HepG2 (cell line): Measurements from ENCODE around the gene ITGB2. TPM values are rescaled to one million over a fixed set of nuclear protein-coding genes. Genes with fewer than 3 reads are reported as not detected.
"Not testable (repeated sequence)": the region's sequence is repeated elsewhere in the genome, so short reads cannot be mapped to it uniquely, and the experiment has no call there.

Experiments
- ATF7-NPFF ChIP-seq: sonication (generic); formaldehyde crosslinking; IDR thresholded peaks from 2 replicates; pipeline ENCODE4 v1.8.1; 2023; ENCODE audit warnings: mild to moderate bottlenecking, low read depth, missing genetic modification reagents, moderate library complexity
- ELF1 ChIP-seq: sonication (generic); formaldehyde crosslinking; IDR thresholded peaks from 2 replicates; pipeline ENCODE4 v1.4.0; 2020; ENCODE audit warnings: missing genetic modification reagents
- FOSL2 ChIP-seq: sonication (generic); formaldehyde crosslinking; IDR thresholded peaks from 2 replicates; pipeline ENCODE4 v1.4.0; 2020; ENCODE audit warnings: missing genetic modification reagents
- FOXP4 ChIP-seq: sonication (generic); formaldehyde crosslinking; IDR thresholded peaks from 2 replicates; pipeline ENCODE4 v1.4.0; 2020; ENCODE audit warnings: missing genetic modification reagents
- GATAD2A ChIP-seq: IDR thresholded peaks from 2 replicates; pipeline ENCODE4 v1.6.1; 2016
- HCFC1 ChIP-seq: fragments of 150-350 bp; IDR thresholded peaks from 2 replicates; pipeline ENCODE4 v1.6.1; 2014; ENCODE audit warnings: low read depth, low read length
- NCOR1 ChIP-seq: fragments of 200-600 bp; sonication (generic); IDR thresholded peaks from 2 replicates; pipeline ENCODE4 v1.7.0; 2017; ENCODE audit warnings: antibody characterized with exemption, low read length, borderline replicate concordance
- PAXIP1 ChIP-seq: sonication (generic); formaldehyde crosslinking; conservative IDR thresholded peaks from 2 replicates; pipeline ENCODE4 v1.4.0; 2020; ENCODE audit warnings: mild to moderate bottlenecking, missing genetic modification reagents, moderate library complexity
- SOX13 ChIP-seq, 3 experiments: fragments of 450-650 bp in 1 of 3; sonication (generic) in 1 of 3; formaldehyde crosslinking in 1 of 3; IDR thresholded peaks in 2 of 3; conservative IDR thresholded peaks in 1 of 3; 2 replicates each; pipeline versions ENCODE4 v1.5.0 to v1.6.1; 2016 to 2020; ENCODE audit warnings: antibody characterized with exemption in 1 of 3, mild to moderate bottlenecking in 1 of 3, missing compliant biosample characterization in 1 of 3, missing genetic modification reagents in 1 of 3, moderate library complexity in 1 of 3
- TBL1XR1 ChIP-seq: fragments of 150-350 bp; IDR thresholded peaks from 2 replicates; pipeline ENCODE4 v1.6.1; 2014; ENCODE audit warnings: borderline replicate concordance, low read length; ENCODE audit not compliant: partially characterized antibody
- TFAP4 ChIP-seq: sonication (generic); IDR thresholded peaks from 2 replicates; pipeline ENCODE4 v1.6.1; 2016; ENCODE audit warnings: low read depth, borderline replicate concordance
- THAP11 ChIP-seq: IDR thresholded peaks from 2 replicates; pipeline ENCODE4 v1.6.1; 2016; ENCODE audit warnings: missing biosample characterization, missing genetic modification reagents
- TRIM24 ChIP-seq: sonication (generic); formaldehyde crosslinking; IDR thresholded peaks from 2 replicates; pipeline ENCODE4 v1.8.0; 2022; ENCODE audit warnings: mild to moderate bottlenecking, missing genetic modification reagents
- ZMAT3 ChIP-seq: sonication (generic); formaldehyde crosslinking; conservative IDR thresholded peaks from 2 replicates; pipeline ENCODE4 v1.7.0; 2021; ENCODE audit warnings: missing genetic modification reagents
- ZMYM4 ChIP-seq: sonication (generic); formaldehyde crosslinking; IDR thresholded peaks from 2 replicates; pipeline ENCODE4 v1.8.1; 2023; ENCODE audit warnings: mild to moderate bottlenecking, missing genetic modification reagents
- ZNF280D ChIP-seq: sonication (generic); formaldehyde crosslinking; IDR thresholded peaks from 2 replicates; pipeline ENCODE4 v1.5.1; 2020; ENCODE audit warnings: mild to moderate bottlenecking, missing genetic modification reagents
- ZSCAN31 ChIP-seq: sonication (generic); formaldehyde crosslinking; IDR thresholded peaks from 2 replicates; pipeline ENCODE4 v1.5.0; 2020; ENCODE audit warnings: low read depth, mild to moderate bottlenecking, missing genetic modification reagents
- polyA plus RNA-seq, 8 experiments: library from polyadenylated mRNA; depleted of rRNA in 3 of 8; stranded (reverse) in 7 of 8; unstranded in 1 of 8; fragments of >200 nt; fragmentation: Illumina TruSeq in 4 of 8; extraction: Trizol in 4 of 8; gene quantifications; 2 replicates each; pipeline versions ENCODE4 v1.2.1 to v1.2.3, GENCODE V29; 2011 to 2016; ENCODE audit warnings: low read depth in 4 of 8, missing spikeins in 1 of 8, mixed read lengths in 1 of 8; ENCODE audit not compliant: insufficient read depth in 1 of 8
- total RNA-seq, 5 experiments: library from RNA; depleted of rRNA; stranded (reverse); fragments of >200 nt; fragmentation: Illumina TruSeq; extraction: Trizol; gene quantifications; 2 replicates each; pipeline ENCODE4 v1.2.3, GENCODE V29; 2016; ENCODE audit warnings: low read depth in 1 of 5

Gene ITGB2
- total and polyA plus RNA-seq, 2 of the 13 experiments (the other 11 are each of a cell fraction or from before 2014, with no cell fraction given) = 4.2 to 18.0 TPM

GRCh38 chr21:44912506-44913412, 7.9 kb downstream of the ITGB2 start (continued):
- TF ChIP-seq ZNF280D (CRISPR knock-in tag) (peak; percentile 65; the same call in 1 of the 2 replicates), HCFC1 (peak; percentile 16; the same call in 1 of the 2 replicates), ZSCAN31 (CRISPR knock-in tag) (0 out of 2 replicates have a peak, but pooled peaks have one; percentile 22), FOXP4 (CRISPR knock-in tag) (peak; percentile 48; the same call in 1 of the 2 replicates), ELF1 (CRISPR knock-in tag) (peak; percentile 19; the same call in 1 of the 2 replicates), SOX13 (CRISPR knock-in tag; conservative IDR thresholded peaks at IDR 0.05 in 1 of 2, IDR thresholded peaks at IDR 0.05 in 1 of 2) (peak in 1 of 2 experiments; percentile 32; a peak in 1 of 4 replicates), TFAP4 (peak; percentile 98), TRIM24 (CRISPR knock-in tag) (0 out of 2 replicates have a peak, but pooled peaks have one; percentile 38), PAXIP1 (CRISPR knock-in tag) (peak; percentile 96), ZMYM4 (CRISPR knock-in tag) (peak; percentile 62; the same call in 1 of the 2 replicates), NCOR1 (peak; percentile 98), ATF7-NPFF (CRISPR knock-in tag) (peak; percentile 47; the same call in 1 of the 2 replicates), ZMAT3 (peak; percentile 65; the same call in 1 of the 2 replicates), THAP11 (CRISPR knock-in tag) (peak; percentile 26; the same call in 1 of the 2 replicates), TBL1XR1 (peak; percentile 48), GATAD2A (peak; percentile 83), FOSL2 (CRISPR knock-in tag) (peak; percentile 46; the same call in 1 of the 2 replicates)
- TF ChIP-seq SOX13 (IDR thresholded peaks at IDR 0.05) = not testable (repeated sequence)
